DMS 273 (cell line): Measurements from ENCODE around the gene PTPRN2.

Source experiments
- DNase-seq: peaks from one replicate; lab custom pipeline; 2025; ENCODE audit not compliant: unreplicated experiment; lab: John Stamatoyannopoulos, UW

Gene PTPRN2

DNA sequence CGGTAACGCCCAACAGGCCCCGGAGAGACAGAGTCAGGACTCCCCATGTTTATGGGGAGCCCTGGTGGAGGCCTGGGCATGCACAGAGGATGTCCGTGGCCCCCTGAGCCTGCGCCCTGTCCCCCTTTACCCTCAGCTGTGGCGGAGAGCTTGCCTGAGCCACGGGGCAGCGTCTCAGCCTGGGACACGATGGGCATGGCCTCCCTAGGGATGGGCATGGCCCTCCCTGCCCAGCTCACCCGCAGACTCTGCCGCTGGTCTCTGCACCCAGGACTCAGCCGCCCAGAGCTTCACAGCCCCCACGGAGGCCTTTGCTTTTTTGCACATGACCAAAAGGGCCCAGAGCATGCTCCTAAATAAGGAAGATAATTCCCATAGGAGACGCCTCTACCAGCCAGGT, 394.2 kb downstream of the PTPRN2 start:
- no peak for DNase-seq

DNA sequence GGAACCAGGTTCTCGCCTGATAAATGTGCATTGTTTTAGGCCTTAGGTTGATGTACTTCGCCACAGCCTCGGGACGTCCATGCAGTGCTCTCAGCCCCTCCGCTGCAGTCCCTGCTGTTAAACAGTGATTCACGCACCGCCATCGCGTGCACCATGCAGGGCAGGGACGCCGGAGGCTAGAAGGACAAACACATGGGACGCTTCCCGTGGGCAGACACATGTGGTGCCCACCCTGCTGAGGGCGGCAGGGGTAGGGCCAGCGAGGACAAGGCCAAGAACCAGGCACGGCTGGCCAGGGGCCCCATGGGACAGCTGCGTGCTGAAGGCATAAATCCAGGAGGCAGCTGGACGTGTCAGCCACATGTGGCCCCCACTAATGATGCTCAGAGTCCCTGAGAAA, 394.7 kb downstream of the PTPRN2 start:
- no peak for DNase-seq

DNA sequence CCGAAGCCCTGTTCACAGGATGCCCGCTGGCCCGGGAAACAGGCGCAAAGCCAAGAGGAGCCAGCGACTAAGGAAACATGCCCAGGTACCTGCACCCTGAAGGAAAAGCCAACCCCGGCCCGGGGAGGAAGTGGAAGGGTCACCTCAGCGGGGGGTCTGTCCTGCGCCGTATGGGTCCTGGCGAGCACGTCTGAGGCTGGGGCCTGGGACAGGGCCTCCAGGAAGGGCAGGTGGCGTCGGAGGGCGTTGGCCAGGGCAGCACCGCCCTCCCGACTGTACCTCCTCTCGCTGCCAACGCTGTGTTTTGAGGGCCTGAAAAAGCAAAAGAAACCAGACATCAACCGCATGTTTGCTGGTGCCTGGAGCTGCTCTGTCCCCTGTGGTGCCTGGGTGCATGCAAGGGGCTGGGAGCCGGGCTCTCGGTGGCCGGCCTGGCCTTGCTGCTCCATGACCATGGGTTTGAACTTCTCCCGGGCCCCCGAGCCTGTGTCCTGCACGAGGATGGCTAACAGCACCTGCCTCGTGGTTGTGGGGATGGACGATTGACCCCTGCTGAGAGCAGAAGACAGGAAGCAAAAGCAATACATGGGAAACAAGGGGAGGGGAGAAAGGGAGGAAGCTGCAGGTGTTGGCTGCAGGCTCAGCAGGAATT, 395.3 kb downstream of the PTPRN2 start:
- no peak for DNase-seq

DNA sequence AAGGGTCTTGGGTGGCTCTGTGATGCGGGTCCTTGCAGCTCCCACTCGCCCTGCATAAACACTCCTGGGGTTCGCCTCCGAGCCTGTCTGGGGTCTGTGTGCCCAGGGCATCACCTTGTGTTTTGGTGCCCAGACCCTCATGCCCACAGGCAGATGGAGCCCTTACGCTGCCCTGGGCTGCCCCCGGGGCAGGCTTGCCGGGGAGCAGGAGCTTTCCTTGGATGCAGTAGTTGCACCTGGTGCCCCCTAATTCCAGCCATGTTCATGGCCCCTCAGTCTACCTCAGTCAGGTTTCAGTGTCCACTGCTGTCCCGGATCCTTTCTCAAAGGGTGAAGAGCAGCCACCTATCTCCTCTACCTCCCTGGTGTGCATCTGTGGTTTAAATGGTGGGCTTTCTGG, 396.0 kb downstream of the PTPRN2 start:
- DNase-seq: no peak

DNA sequence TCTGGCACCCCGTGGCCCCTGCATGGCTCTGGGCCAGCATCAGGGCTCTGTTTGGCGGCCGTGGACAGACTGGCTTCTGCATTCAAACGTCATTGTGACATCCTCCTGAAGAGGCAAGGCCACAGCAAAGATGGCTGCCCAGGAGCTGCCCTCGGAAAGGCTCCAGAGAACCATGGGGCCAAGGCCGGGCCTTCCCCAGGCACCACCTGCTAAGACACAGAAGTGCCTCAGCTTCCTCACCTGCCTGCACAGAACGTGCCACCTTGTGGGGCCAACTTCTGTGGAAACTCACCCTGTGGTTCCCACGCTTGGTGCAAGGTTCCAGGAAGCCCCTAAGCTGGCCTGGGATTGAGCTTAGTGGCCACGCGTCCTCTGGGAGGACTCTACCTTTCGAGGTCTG, 396.9 kb downstream of the PTPRN2 start:
- DNase-seq: no peak

DNA sequence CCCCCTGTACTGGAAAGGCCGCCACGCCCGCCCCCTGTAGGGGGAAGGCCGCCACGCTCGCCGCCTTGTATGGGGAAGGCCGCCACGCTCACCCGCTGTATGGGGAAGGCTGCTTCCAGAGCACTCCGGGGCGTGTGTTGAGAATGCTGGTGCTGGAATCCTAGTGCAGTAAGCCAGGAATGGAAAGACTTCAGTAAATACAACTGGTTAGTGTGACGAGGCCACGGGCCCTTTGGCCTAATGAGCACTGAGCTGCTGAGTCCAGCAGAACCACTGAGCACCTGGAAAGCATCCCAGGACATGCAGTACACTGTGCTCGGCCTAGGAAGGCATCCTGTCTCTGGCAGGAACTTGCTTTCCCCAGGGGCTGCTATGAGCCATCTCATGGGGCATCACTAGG, 398.9 kb downstream of the PTPRN2 start:
- DNase-seq: no peak

DNA sequence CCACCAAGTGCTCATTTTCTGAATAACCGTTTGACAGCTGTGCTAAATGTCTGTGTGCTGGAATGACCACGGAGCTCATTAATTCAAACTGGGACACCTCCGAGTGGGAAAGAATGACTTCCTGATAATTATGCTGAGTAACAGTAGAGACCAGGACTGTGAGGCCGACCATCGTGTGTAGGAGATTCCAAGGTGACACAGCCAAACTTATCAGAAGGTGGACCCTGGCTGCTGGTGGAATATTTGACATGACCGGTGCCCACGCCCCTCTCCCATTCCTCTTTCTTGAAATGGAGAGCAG, 400.0 kb downstream of the PTPRN2 start:
- no peak for DNase-seq

DNA sequence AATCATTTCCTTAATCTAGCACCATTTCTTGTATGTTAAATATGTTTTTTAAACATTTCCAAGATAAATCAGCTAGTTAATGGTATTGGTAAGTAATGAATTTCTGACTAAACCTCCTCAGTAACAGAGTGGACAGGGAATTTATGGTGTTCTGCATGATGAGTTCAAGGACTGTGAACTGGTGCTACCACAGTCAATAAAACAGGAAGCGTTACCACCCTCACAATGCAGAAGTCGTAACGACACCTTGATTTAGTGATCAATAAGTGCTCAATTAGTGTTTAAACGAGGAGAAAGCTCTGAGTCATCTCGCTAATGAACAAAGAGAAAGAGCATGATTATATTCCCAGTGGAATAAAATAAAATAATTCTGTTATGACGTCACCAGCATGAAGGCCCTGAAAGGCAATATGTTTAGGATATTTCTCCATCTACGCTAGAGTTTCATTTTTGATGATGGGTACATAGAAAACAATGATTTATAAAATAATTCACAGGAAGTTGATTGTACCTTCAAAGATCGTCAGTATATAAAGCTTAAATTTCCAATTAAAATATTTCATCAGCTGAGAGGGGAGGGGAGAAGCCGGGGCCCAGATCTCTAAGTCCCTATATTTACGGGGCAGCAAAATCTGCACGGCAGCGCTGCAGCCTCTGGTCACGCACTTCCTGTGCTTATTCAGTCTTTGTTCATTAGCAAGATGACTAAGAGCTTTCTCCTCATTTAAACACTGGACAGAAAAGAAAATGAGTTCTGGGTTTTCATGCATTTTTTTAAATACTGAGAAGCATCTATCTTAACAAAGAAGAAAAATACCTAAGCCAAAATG, 400.5 kb downstream of the PTPRN2 start:
- no peak for DNase-seq

DNA sequence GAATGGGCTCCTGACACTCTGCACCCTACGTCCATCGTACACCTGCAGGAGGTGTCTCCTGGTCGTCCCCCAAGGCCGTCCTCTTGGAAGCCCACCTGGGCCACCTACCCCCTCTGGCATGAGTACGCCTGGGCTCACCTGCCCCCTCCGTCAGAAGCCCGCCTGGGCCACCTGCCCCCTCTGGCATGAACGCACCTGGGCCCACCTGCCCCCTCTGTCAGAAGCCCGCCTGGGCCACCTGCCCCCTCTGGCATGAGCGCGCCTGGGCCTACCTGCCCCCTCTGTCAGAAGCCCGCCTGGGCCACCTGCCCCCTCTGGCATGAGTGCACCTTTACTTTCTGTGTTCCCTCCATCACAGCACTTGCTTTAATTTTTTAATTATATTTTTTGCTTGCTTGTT, 401.2 kb downstream of the PTPRN2 start:
- DNase-seq: no peak

DNA sequence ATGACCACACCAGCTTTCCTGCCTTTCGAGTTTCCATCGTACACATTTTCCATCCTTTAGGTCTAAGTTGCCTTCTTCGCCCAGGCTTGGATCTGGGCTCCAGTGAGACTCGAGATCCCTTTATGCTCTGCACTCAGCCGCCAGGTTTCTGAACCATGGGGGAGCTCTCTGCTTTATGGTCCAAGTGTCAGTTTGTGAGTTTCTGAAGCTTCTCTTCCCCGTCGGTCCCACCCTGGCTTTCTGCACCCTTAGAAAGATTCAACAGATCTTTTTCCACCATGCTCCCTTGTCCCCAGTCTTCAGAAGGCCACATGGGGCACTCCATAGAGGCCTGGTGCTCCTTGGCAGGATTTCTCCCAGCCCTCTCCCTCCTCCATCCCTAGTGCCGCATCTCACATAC, 402.0 kb downstream of the PTPRN2 start:
- DNase-seq: no peak

DNA sequence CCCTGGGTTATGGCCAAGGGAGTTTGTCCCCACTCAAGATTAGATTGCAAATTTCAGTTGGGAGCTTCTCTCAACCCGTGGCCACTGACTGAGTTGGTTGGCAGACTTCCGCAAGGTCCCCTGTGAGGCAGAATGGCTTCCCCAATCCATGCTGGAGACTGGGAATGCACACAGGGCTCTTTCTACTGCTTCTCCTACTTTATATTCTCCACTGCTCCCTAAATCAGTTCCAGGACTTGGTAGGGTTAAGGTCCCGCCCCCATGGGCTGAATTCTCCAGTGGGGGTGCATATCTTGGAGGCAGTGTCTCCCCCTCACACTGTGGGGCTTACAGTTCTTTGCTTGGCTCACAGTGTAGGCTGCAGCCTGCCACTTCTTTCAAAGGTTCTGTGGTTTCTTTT, 404.2 kb downstream of the PTPRN2 start:
- no peak for DNase-seq

DNA sequence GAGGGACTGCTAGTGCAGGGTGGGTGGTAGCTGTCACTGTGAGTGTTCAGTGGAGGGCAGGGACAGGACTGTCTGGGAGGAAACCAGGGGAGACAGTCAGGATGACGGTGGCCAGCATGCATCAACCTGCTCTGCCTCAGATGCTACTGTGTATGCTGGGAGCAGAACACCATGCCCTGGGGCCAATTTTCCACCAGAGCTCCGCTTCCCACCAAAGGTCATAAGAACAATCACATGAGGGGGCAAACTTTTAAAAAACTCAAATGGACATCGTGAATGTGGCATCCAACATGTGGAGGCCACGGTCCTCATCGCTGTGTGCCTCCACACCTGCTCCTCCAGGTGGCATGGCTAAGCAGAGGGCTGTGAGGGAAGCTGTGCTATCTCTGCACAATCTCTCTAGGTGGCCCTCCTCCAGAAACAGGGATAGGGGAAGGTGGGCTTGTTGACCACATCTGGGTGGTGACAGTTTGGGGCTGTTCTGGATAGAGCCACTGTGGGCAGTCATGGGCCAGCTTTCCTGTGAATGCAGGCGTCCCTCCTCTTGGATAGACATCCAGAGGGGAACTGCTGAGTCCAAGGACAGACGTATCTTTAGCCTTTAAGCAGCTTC, 411.0 kb downstream of the PTPRN2 start:
- no peak for DNase-seq

DNA sequence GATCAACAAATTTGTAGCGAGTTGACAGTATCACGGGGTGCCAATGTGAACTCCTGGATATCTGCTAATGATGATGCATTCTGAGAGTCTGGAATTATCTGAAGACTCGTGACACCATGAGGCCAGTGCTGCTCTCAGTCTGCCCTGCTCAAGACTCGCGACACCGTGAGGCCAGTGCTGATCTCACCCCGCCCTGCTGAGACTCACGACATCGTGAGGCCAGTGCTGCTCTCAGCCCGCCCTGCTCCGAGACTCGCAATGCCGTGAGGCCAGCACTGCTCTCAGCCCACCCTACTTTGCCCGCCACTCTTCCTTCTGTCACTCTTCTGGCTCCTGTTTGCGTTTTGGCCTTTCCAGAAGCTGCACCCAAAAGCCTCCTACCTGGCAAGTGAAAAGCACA, 411.8 kb downstream of the PTPRN2 start:
- DNase-seq: no peak

DNA sequence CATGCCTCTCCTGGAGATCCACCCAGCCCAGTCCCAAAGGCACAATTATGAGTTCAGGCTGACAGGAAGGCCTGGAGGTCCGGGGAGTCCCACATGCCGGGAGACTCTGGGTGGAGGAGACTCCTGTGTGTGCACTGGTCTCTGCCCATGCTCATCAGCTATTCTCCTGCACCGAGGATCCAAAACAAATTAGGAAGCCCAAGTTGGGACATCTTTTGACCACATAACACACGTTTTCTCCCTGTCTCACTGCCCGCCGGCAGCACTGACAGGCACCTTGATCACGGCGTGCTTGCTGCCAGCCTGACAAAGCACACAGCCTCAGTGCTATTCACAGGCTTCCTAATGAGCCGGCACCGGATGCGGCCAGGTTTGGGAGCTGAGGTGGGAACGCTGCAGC, 412.7 kb downstream of the PTPRN2 start:
- no peak for DNase-seq

DNA sequence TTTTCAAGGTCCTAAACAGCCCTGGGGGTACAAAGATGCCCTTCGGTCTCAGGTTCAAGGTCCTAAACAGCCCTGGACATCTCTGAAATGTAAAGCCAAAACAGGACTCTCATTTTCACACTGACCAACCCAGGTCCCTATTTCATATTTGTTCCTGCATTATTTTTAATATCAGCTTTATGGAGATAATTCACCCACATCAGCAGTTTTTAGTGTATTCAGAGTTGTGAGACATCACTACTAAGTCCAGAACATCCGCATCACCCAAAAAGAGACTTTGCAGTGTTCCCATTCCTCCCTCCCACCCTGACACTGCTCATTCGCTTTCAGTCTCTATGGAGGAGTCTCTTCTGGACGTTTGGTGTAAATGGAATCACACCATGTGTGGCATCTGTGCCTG, 420.2 kb downstream of the PTPRN2 start:
- DNase-seq: no peak

DNA sequence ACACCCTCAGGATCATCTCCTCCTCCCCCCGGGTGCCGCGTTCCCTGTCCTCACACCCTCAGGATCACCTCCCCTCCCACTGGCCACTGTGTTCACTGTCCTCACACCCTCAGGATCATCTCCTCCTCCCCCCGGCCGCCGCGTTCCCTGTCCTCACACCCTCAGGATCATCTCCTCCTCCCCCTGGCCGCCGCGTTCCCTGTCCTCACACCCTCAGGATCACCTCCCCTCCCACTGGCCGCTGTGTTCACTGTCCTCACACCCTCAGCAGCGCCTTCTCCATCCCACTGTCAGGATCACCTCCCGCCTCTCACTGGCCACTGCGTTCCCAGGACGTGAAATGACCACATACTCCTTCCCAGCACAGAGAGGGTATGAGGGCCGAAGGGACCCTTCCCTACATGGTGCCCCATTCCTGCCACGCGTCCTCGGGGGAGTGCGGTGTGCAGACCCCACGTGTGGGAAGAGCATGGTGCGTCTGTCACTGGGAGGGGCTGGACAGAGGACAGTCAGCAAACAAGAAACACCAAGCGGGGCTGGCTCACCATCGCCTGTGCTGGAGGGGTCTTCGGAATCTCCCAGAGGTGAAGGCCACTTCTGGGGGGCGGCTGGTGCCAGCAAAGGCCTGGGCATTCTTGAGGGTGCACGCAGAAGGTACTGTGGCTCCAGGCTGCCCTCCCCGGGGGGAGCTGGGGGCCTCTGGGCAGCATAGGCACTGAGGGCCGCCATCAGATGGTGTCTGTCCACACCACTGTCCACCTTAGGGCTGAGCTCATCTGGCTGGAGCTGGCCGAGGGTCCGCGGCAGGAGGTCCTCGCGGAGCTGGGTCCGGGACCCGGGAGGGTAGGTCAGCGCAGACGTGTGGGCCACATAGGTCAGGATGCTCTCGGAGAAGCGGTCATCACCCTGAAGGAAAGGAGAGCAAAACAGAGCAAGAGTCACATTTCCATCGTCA, 421.0 kb downstream of the PTPRN2 start:
- no peak for DNase-seq

DNA sequence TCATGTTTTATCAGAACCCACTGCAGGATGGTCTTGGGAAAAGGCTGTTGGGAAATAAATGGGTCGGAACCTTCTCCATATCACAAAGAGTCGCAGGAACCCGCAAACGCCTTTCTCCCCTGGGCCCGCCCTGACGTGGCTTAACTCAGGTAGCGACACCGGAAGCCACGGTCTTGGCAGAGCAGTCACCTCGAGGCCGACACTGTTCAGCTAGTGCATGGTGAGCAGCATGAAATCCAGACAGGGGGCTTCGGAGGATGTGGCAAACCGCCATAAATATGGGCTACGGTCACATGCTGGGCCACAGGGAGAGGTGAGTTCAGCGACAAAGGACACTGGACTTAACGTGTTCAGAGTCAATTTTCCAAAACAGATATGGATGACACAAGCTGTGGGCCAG, 421.9 kb downstream of the PTPRN2 start:
- no peak for DNase-seq

DNA sequence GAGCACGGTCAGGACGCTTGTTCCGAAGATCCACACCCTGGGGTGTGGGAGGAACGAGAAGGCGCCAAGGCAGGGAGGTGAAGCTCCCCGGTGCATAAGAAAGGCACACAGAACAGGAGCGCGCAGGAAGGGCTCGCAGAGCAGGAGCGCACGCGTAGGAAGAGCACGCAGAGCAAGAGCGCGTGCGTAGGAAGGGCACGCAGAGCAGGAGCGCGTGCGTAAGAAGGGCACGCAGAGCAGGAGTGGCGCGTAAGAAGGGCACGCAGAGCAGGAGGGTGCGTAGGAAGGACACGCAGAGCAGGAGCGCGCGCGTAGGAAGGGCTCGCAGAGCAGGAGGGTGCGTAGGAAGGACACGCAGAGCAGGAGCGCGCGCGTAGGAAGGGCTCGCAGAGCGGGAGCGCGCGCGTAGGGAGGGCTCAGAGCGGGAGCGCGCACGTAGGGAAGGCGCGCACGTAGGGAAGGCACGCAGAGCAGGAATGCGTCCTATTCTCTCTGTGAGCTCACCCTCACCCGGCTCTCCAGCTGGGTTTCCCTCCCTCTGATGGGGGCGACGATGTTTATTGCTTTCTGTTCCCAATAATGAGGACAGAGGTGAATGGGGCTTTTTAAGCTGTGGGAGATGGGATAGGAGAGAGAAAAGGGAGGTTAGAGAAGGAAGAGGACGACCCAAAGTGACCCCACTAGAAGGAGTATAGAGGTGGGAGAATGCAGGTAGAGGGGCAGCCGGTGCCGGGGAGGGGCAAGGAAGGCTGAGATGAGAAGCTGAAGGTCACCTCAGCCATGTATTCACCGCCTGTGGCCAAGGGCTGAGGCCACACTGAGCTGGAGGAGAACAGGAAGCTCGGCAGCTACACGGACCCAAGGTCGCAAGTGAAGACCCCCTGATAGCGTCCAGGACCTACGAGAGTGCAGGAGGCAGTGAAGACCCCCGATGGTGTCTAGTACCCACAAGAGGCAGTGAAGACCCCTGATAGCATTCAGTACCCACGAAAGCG, 423.2 kb downstream of the PTPRN2 start:
- DNase-seq: no peak

DNA sequence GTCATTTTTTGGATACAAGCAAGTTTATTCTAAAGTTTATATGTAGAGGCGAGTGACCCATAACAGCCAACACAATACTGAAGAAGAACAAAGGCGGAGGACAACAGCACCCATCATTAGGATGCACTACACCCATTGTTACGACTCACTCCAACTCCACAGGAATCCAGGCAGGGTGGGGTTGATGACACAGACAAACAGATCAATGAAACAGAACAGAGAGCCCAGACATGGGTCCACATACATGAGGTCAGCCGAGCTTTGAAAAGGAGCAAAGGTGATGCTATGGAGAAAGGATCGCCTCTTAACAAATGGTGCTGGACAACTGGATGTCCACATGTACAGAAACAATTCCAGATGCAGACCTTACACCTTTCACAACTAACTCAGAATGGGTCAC, 426.4 kb downstream of the PTPRN2 start:
- no peak for DNase-seq

DNA sequence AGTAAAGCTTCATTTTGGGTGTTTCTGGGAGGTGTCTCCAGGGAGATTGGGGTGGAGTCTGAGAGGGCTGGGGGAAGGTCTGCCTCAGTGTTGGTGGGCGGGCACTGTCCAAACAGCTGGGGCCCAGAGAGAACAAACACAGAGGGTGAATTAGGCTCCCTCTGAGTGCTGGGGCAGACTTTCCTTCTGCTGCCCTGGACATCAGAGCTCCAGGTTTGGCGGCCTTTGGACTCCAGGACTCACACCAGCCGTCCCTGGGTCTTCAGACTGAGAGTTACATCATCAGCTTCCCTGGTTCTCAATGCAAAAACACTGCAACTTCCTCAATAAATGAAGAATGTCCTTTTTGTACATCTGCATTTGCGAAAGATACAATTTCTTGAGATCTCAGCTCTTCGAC, 427.4 kb downstream of the PTPRN2 start:
- no peak for DNase-seq
